B cell (primary cell): ENCODE results near the gene RALB. TPM values are rescaled to one million over a fixed set of nuclear protein-coding genes. Genes with fewer than 3 reads are reported as not detected.

Experiments
- ATAC-seq: fragments of 200-7000 bp; cut with Tn5 transposase; one replicate; pipeline ENCODE4 v1.10.0; 2021; ENCODE audit warnings: low read depth, mild to moderate bottlenecking, moderate number of reproducible peaks, moderate library complexity
- CTCF ChIA-PET: fragments of 350-600 bp; sonication (Branson Sonifier 250); formaldehyde crosslinking; loops from one replicate; lab custom pipeline; 2021; ENCODE audit warnings: antibody characterized with exemption, inconsistent platforms; lab: Charles Lee
- POLR2A ChIA-PET: fragments of 350-600 bp; sonication (Branson Sonifier 250); formaldehyde crosslinking; loops from one replicate; lab custom pipeline; 2021; ENCODE audit warnings: antibody characterized with exemption; lab: Charles Lee
- DNase-seq: peaks from one replicate; pipeline ENCODE4 v3.0.0; 2013
- H2AFZ ChIP-seq: 2 replicates; pipeline ENCODE4 v1.6.1; 2012; ENCODE audit warnings: mild to moderate bottlenecking, low read depth, low read length; ENCODE audit not compliant: insufficient read depth, poor library complexity, severe bottlenecking
- H3K27ac ChIP-seq, 2 donors: 1 replicate in 1 of 2; 2 replicates in 1 of 2; pipeline ENCODE4 v1.5.1; 2012 to 2013; ENCODE audit warnings: low read length in 2 of 2, mild to moderate bottlenecking in 2 of 2, moderate library complexity in 1 of 2
- H3K27me3 ChIP-seq, 4 experiments: fragments of 200-600 bp in 1 of 4; sonication (generic) in 1 of 4; replicated peaks in 1 of 4; 1 replicate in 2 of 4; 2 replicates in 2 of 4; pipeline versions ENCODE4 v1.6.1 to v1.7.0; 2013 to 2016; ENCODE audit warnings: low read length in 3 of 4, mild to moderate bottlenecking in 2 of 4, mixed read lengths in 1 of 4, moderate library complexity in 1 of 4; ENCODE audit not compliant: insufficient read depth in 4 of 4, control insufficient read depth in 3 of 4; ENCODE audit errors: control extremely low read depth in 1 of 4
- H3K36me3 ChIP-seq, 2 experiments: replicated peaks in 1 of 2; 1 replicate in 1 of 2; 2 replicates in 1 of 2; pipeline versions ENCODE4 v1.6.1 to v1.7.1; 2013; ENCODE audit warnings: low read length in 1 of 2; ENCODE audit not compliant: insufficient read depth in 2 of 2, control insufficient read depth in 1 of 2; ENCODE audit errors: control extremely low read depth in 1 of 2, extremely low read depth in 1 of 2
- H3K4me1 ChIP-seq, 2 donors: fragments of 200-600 bp in 1 of 2; sonication (generic) in 1 of 2; 1 replicate in 1 of 2; 2 replicates in 1 of 2; pipeline versions ENCODE4 v1.5.1 to v1.6.1; 2013 to 2017; ENCODE audit warnings: low read length in 2 of 2; ENCODE audit not compliant: control insufficient read depth in 2 of 2, insufficient read depth in 2 of 2
- H3K4me2 ChIP-seq: replicated peaks from 2 replicates; pipeline ENCODE3; 2012; ENCODE audit warnings: mild to moderate bottlenecking, low read depth, low read length; ENCODE audit not compliant: poor library complexity, severe bottlenecking
- H3K4me3 ChIP-seq, 5 experiments: fragments of 200-600 bp in 1 of 5; sonication (generic) in 1 of 5; 1 replicate in 3 of 5; 2 replicates in 2 of 5; pipeline versions ENCODE4 v1.5.1 to v1.7.0; 2011 to 2016; ENCODE audit warnings: low read length in 4 of 5, mild to moderate bottlenecking in 4 of 5, low read depth in 2 of 5, control low read depth in 1 of 5, moderate library complexity in 1 of 5; ENCODE audit not compliant: insufficient read depth in 1 of 5; ENCODE audit errors: control extremely low read depth in 1 of 5, extremely low read depth in 1 of 5
- H3K79me2 ChIP-seq: fragments of 200-600 bp; sonication (generic); one replicate; pipeline ENCODE4 v1.6.0; 2016; ENCODE audit warnings: low read length; ENCODE audit not compliant: control insufficient read depth, insufficient read depth
- H3K9ac ChIP-seq: fragments of 200-600 bp; sonication (generic); 2 replicates; pipeline ENCODE4 v1.6.1; 2017; ENCODE audit warnings: mild to moderate bottlenecking, low read length, moderate library complexity
- H3K9me3 ChIP-seq, 3 donors: one replicate each; pipeline versions ENCODE4 v1.6.1 to v1.7.1; 2013; ENCODE audit warnings: low read length in 2 of 3; ENCODE audit not compliant: control insufficient read depth in 2 of 3, insufficient read depth in 1 of 3; ENCODE audit errors: control extremely low read depth in 1 of 3
- H4K20me1 ChIP-seq: 2 replicates; pipeline ENCODE4 v1.6.0; 2012; ENCODE audit warnings: mild to moderate bottlenecking, low read length; ENCODE audit not compliant: insufficient read depth, control insufficient read depth, poor library complexity, severe bottlenecking
- H3K27ac Mint-ChIP-seq: one replicate; pipeline ENCODE4 v1.8.0; 2021; ENCODE audit warnings: mixed read lengths
- H3K27me3 Mint-ChIP-seq: one replicate; pipeline ENCODE4 v1.8.0; 2021; ENCODE audit warnings: mixed read lengths
- H3K4me1 Mint-ChIP-seq: one replicate; pipeline ENCODE4 v1.8.0; 2021; ENCODE audit warnings: mixed read lengths
- H3K4me3 Mint-ChIP-seq: one replicate; pipeline ENCODE4 v1.8.0; 2021; ENCODE audit warnings: mixed read lengths
- H3K9me3 Mint-ChIP-seq: one replicate; pipeline ENCODE4 v1.8.0; 2022; ENCODE audit warnings: mixed read lengths; ENCODE audit not compliant: insufficient read depth
- EZH2 ChIP-seq: IDR thresholded peaks from 2 replicates; pipeline ENCODE4 v1.6.1; 2012; ENCODE audit warnings: borderline replicate concordance, low read depth, mild to moderate bottlenecking, moderate library complexity, low read length; ENCODE audit not compliant: insufficient read depth, poor library complexity, severe bottlenecking
- WGBS: methylation state at CpG from one replicate; pipeline ENCODE4 v1.1.5; 2013; ENCODE audit warnings: missing lambda C conversion rate; ENCODE audit not compliant: insufficient coverage; 5-methylcytosine and 5-hydroxymethylcytosine counted together
- intact Hi-C: fragments of 100-400 bp; cut with micrococcal nuclease; formaldehyde crosslinking; loops from one replicate; pipeline ENCODE4 v1.10.0; 2022
- polyA plus RNA-seq: library from polyadenylated mRNA; depleted of rRNA; stranded (reverse); fragments of >200 nt; gene quantifications from 2 replicates; pipeline ENCODE4 v1.2.3, GENCODE V29; 2012
- total RNA-seq, 2 donors: library from RNA; stranded (reverse); fragments of 120-200 nt in 1 of 2; gene quantifications; 1 replicate in 1 of 2; 2 replicates in 1 of 2; pipeline versions ENCODE4 v1.2.3 to v1.2.4, GENCODE V29; 2013 to 2022
- TF ChIP-seq, protein P1 (sequence below): fragments of 200-600 bp; IDR thresholded peaks from one replicate; pipeline ENCODE4 v1.8.0; 2022; ENCODE audit warnings: antibody characterized with exemption, mild to moderate bottlenecking

Gene RALB
- total and polyA plus RNA-seq, 2 donors (not counting 1 experiment from before 2014, with no cell fraction given) = 19.3 to 35.9 TPM

- 70% methylated on average over 2 of the region's 5 CpGs for WGBS
- H3K27me3 Mint-ChIP-seq = no peaks in the 10 kb centered on the region
- ChIA-PET CTCF (interaction anchor here (1.1 kb wide), 1 partner anchor 129 kb away, joined by 3 read pairs; no protein-coding TSS in a partner anchor), POLR2A (no interaction called here)
- no peak overlapping the region for H3K4me3 Mint-ChIP-seq
- no peak overlapping the region for H3K4me3 ChIP-seq
- no peaks in the 10 kb centered on the region for H3K9me3 Mint-ChIP-seq
- no peak overlapping the region for H3K9ac ChIP-seq
- H3K4me2 ChIP-seq = no peak overlapping the region
- intact Hi-C loops = no loop called here
- H3K27me3 ChIP-seq = no peaks in the 10 kb centered on the region
- H3K27ac Mint-ChIP-seq = no peak overlapping the region
- no peaks in the 10 kb centered on the region for H3K9me3 ChIP-seq
- H3K27ac ChIP-seq = no peak overlapping the region
- DNase-seq = no peak
- H3K36me3 ChIP-seq = peaks cover 0 to 2% of the 10 kb centered on the region in 2 experiments
- no peak for ATAC-seq
- peaks cover 5 to 10% of the 10 kb centered on the region in 2 donors for H3K4me1 ChIP-seq
- H2AFZ ChIP-seq = no peak overlapping the region
- TF ChIP-seq, protein P1, sequence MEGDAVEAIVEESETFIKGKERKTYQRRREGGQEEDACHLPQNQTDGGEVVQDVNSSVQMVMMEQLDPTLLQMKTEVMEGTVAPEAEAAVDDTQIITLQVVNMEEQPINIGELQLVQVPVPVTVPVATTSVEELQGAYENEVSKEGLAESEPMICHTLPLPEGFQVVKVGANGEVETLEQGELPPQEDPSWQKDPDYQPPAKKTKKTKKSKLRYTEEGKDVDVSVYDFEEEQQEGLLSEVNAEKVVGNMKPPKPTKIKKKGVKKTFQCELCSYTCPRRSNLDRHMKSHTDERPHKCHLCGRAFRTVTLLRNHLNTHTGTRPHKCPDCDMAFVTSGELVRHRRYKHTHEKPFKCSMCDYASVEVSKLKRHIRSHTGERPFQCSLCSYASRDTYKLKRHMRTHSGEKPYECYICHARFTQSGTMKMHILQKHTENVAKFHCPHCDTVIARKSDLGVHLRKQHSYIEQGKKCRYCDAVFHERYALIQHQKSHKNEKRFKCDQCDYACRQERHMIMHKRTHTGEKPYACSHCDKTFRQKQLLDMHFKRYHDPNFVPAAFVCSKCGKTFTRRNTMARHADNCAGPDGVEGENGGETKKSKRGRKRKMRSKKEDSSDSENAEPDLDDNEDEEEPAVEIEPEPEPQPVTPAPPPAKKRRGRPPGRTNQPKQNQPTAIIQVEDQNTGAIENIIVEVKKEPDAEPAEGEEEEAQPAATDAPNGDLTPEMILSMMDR = no peak
- TF ChIP-seq EZH2 = no peak
- H3K4me1 Mint-ChIP-seq = peaks cover 25% of the 10 kb centered on the region
- H3K79me2 ChIP-seq = no peaks in the 10 kb centered on the region
- no peaks in the 10 kb centered on the region for H4K20me1 ChIP-seq
Measured at GRCh38 chr2:120305937-120306490, 53.4 kb downstream of the RALB start.

GRCh38 chr2:120307482-120307881 is 54.8 kb downstream of the RALB start:
- Histone ChIP-seq H3K36me3 (peaks cover 0 to 2% of the 10 kb centered on the region in 2 experiments), H2AFZ (no peak overlapping the region), H4K20me1 (no peaks in the 10 kb centered on the region), H3K27me3 (no peaks in the 10 kb centered on the region), H3K79me2 (no peaks in the 10 kb centered on the region), H3K27ac (no peak overlapping the region), H3K4me2 (no peak overlapping the region), H3K4me3 (no peak overlapping the region), H3K9ac (no peak overlapping the region), H3K4me1 (peaks cover 5 to 11% of the 10 kb centered on the region in 2 donors), H3K9me3 (no peaks in the 10 kb centered on the region)
- no peaks in the 10 kb centered on the region for H3K9me3 Mint-ChIP-seq
- H3K27me3 Mint-ChIP-seq = no peaks in the 10 kb centered on the region
- ChIA-PET POLR2A (interaction anchor here (1.2 kb wide), 1 partner anchor 55 kb away, joined by 3 read pairs; the partner anchor contains the start of gene RALB), CTCF (no interaction called here)
- DNase-seq (no peak), ATAC-seq (no peak)
- intact Hi-C loops = no loop called here
- 87% methylated on average over 5 of the region's 7 CpGs for WGBS
- no peak for TF ChIP-seq EZH2
- TF ChIP-seq, protein P1 = no peak
- no peak overlapping the region for H3K27ac Mint-ChIP-seq
- peaks cover 23% of the 10 kb centered on the region for H3K4me1 Mint-ChIP-seq
- no peak overlapping the region for H3K4me3 Mint-ChIP-seq
